Head of caudate nucleus (tissue), 42 donors: ENCODE measurements around the gene NDUFS5.
"Not testable (repeated sequence)": the region's sequence is repeated elsewhere in the genome, so short reads cannot be mapped to it uniquely, and the experiment has no call there.

Experiments
- DNase-seq, 42 donors: peaks; one replicate each; pipeline versions ENCODE4 v3.0.0 to v3.0.0-alpha.2; 2020 to 2021; ENCODE audit warnings: mixed read lengths in 7 of 42
- intact Hi-C: fragments of 100-400 bp; cut with DNase I; formaldehyde crosslinking; loops from one replicate; pipeline ENCODE4 v1.15.0; 2022

NDUFS5 gene

DNA sequence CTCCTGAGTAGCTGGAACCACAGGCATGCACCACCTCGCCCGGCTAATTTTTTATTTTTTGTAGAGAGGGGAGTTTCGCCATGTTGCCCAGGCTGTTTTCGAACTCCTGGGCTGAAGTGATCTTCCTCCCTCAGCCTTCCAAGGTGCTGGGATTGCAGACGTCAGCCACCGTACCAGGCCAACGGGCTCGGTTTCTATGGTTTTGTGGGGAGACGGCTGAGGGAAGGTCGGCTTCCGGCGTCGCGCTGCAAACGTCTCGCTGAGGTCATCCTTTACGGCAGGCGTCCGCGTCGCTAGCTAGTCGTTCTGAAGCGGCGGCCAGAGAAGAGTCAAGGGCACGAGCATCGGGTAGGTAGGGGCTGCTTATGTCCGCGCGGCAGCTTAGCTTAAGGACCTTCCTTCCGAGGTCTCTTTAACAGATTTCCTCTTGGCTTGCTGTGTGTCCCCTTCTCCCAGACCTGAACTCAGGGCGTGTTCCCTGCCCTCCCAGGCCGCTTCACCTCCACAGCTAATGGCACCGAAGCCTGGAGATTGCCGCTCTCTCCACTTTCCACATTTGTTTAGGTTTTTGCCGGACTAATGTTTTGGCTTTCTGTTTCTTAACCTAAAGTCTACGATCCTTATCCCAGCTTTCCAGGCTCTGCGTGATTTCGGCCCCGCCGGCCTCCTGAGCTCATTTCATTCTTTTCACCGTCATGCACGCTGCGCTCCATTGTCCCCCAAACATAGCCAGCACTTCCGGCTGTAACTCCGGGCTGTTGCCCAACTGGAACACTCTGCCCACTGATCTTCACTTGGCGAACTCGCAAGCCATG, at the start of gene NDUFS5:
Gene NDUFS5 (plus strand): TSS at position 300 of the 815 bp plus-strand sequence. CDS start 2,375 bp downstream, outside the sequence.
- peak; percentile 80 to 96 (median 91) for DNase-seq

DNA sequence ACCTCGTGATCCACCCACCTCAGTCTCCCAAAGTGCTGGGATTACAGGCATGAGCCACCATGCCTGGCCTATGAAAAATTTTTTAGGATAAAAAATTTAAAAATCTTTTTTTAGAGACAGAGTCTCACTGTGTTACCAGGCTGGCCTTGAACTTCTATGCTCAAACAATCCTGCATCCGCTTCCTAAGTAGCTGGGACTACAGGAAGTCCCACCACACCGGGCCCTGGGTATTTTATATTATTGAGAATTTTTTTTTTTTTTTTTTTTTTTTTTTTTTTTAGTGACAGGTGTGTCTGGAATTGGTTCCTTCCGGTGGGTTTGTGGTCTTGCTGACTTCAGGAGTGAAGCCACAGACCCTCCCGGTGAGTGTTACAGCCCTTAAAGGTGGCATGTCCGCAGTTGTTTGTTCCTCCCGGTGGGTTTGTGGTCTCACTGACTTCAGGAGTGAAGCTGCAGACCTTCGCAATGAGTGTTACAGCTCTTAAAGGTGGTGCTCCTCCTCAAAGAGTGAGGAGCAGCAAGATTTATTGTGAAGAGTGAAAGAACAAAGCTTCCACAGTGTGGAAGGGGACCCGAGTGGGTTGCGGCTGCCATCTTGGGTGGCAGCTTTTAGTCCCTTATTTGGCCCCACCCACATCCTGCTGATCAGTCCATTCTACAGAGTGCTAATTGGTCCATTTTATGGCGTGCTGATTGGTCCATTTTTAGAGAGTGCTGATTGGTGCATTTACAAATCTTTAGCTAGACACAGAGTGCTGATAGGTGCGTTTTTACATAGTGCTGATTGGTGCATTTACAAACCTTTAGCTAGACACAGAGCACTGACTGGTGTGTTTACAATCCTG, 48.5 kb upstream of the NDUFS5 start:
- intact Hi-C loops = not testable (repeated sequence)

More for the DNA sequence above, at the start of gene NDUFS5:
- intact Hi-C loops = no loop called here

DNA sequence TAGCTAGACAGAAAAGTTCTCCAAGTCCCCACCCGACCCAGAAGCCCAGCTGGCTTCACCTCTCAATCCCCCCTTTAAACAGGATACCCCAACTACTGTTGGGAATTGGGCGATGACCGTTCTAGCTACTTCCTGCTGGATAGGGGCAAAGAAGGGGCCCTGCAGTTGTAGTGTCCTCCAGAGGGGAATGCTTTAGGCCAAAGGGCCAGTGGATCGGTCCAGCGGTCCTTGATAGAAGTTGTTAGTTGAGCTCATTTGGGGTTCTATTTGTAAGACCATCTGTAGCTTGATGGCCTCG, 48.0 kb upstream of the NDUFS5 start:
- intact Hi-C loops, DNase-seq: not testable (repeated sequence)

More for the DNA sequence above, 48.5 kb upstream of the NDUFS5 start:
- not testable (repeated sequence) for DNase-seq

DNA sequence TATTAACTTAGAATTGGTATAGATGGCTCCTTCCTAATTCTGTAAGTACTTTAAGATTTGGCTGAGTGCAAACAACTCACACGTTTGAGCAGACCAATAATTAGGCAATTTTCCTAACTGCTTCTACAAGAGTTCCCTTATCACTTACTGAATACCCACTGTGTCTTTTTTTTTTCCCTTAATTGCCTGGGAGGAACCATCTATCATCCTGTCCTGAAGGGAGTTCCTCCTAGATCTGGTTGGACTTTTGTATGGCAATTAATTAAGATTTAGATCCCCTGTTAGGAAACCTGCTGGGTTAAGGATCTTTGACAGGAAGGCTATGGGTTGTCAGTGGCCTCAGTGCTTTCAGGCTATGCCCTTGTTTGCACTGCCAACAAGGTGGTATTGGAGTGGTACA, 46.8 kb upstream of the NDUFS5 start:
- intact Hi-C loops = not testable (repeated sequence)

DNA sequence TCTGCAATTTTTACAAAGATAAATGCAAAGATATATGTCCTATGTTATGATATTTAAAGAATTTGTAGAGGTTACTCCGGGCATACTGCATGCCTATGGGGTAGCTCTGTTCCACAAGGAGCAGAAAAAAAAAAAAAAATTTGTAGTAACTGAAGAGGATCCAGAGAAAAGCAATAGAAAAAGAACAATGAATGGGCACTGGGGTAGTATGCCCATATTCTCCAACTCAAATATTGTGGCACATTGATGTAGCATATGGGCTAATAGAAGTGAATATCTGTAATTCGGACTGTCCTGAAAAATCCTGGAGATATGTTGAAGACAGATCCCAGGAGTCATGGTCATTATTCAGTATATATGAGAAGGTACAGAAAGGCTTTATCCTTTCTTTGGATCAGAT, 36.2 kb upstream of the NDUFS5 start:
- intact Hi-C loops = loop anchor here (10.0 kb wide), 1 partner anchor 115 kb away; the partner anchor contains the start of gene MYCBP
- DNase-seq = no peak

More for the DNA sequence above, 46.8 kb upstream of the NDUFS5 start:
- not testable (repeated sequence) for DNase-seq

DNA sequence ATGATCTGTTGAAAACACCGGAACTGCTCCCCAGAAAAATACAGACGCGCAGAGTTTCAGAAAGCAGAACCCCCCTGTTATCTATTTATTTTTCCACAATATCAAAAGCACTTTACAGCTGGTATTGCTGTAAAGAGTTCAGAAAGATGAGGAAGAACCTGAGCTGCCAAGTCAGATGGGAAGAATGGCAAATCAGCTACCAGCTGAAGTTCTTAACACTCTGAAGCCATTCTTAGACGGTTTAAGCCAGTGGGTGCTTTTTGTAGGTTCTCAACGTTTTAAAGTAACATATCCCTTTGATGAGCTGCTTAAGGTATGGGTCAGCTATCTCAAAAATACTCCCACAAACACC, 35.8 kb upstream of the NDUFS5 start:
- intact Hi-C loops = loop anchor here (10.0 kb wide), 1 partner anchor 116 kb away; the partner anchor contains the start of gene MYCBP
- DNase-seq = peak in 5 of 42 donors; percentile 2 to 17 (median 12)

DNA sequence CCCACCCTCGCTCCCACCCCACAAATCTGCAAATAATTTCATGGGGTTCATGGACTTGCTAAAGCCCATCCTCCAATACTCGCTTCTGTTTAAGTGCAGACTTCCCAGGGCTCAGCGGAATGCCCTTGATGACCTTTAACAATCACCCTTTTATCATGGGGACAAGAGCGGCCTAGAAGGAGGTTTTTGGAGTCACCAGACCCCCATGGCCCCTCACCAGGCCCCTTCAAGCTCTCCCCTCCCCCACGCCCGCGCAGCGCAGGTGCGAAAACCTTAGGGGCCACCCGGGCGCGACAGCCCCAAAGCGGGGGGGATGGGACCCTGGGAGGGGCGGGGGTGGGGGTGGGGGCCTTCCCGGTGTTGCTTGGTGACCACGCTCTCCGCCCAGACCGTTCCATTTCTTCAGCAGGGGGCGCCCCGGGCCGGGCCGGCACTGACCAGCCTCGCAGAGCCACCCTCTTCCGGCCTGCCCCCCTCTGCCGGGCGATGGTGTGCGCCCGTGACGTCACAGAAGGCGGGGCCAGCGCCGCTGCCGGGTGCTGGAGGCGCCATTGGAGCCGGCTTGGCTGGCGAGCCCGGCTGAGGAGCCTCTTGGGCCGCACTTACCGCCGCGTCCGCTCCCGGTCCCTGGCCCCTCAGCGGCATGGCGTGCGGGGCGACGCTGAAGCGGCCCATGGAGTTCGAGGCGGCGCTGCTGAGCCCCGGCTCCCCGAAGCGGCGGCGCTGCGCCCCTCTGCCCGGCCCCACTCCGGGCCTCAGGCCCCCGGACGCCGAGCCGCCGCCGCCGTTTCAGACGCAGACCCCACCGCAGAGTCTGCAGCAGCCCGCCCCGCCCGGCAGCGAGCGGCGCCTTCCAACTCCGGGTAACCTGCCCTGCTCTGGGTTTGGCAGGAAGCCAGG, 35.2 kb upstream of the NDUFS5 start, which contains the start of gene AKIRIN1:
Gene AKIRIN1 (plus strand): TSS at position 539 of the 900 bp plus-strand sequence. CDS start 105 bp downstream, at position 644.
- peak; percentile 91 to 100 (median 98) for DNase-seq
- intact Hi-C loops = loop anchor here (10.0 kb wide), 1 partner anchor 116 kb away; the partner anchor contains the start of gene MYCBP

DNA sequence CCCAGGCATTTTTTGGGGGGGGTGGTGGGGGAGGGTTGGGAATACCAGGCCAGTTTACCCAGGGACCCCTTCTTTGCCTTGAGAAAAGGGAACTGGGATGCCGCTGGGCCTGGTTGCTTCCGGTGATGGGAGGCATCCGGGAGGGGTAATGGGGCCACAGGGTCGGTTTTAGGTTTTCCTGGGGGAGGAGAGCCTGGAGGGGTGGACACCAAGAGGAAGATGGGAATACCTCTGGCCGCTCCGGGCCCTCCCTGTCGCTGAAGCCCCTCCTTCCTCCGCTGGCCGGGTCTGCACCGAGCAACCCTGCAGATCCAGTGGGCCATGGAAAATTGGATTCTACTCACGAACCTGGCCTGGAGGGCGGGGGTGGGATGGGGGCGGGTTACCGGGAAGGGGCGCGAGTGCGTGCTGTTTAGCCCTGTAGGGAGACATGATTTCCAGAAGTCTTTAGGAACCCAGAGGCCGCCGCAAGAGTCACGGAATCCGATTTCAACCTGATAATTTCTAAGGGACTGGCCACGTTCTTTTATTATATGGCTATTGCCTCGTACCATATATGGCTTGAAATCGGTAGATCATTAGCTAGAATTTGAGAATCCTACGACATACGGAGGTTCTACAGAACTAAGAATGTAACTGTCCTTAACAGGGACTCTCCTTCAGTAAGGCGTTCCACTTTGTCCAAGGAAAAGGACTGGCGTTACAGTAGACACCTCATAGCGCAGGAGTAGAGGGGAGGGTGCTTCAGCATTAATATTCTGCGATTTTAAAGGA, 34.3 kb upstream of the NDUFS5 start:
- intact Hi-C loops = loop anchor here (10.0 kb wide), 1 partner anchor 117 kb away; the partner anchor contains the start of gene MYCBP
- peak in 39 of 42 donors; percentile 6 to 65 (median 32) for DNase-seq

DNA sequence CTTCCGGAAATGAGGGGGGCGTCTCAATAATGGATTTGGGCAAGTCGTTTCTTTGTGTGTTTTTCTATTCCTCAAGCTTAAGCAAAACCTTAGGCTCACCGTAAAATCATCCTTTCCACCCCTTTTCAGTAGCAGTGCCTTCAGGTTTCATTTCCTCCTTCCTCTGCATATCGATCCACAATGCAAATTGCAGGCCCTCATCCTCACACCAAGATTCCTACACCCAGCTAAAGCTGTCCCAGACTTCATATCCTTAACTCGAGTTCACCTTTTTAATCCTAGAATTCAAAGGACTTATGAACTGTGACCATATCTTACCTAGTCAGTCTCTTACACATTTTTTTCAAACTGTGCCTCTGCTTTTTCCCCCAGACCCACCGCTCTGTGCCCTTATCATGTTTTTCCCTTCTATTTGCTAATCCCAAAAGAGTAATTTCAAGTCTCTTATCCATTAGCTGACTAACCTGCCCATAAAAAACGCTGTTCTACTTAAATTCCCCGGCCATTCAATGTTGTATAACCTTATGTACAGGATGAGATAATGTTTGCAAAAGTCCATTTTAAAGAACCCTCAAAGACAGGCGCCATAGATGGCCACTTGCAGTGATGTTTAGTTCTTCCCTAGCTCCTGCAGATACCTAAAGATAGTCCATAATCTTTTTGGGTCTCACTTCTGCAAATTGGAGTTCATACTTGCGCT, 33.6 kb upstream of the NDUFS5 start:
- peak in 1 of 42 donors; percentile 5 for DNase-seq
- intact Hi-C loops = loop anchor here (10.0 kb wide), 1 partner anchor 118 kb away; the partner anchor contains the start of gene MYCBP

DNA sequence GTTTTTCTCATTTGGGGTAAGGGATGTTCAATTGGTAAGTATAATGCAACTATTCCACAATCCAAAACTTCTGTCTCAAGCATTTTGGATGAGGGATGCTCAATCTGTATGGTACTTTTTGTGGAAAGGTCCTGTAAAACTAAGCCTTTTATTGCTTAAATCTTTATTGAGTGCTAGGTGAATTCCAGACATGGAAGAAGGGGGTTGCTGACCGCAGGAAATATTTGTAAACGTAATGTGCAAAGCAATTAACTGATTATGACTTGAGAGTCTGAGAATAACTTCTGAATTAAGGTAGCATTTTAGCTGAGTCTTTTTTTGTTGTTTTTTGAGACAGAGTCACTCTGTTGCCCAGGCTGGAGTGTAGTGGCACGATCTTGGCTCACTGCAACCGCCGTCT, 32.0 kb upstream of the NDUFS5 start:
- DNase-seq = no peak
- intact Hi-C loops = loop anchor here (10.0 kb wide), 1 partner anchor 119 kb away; the partner anchor contains the start of gene MYCBP

DNA sequence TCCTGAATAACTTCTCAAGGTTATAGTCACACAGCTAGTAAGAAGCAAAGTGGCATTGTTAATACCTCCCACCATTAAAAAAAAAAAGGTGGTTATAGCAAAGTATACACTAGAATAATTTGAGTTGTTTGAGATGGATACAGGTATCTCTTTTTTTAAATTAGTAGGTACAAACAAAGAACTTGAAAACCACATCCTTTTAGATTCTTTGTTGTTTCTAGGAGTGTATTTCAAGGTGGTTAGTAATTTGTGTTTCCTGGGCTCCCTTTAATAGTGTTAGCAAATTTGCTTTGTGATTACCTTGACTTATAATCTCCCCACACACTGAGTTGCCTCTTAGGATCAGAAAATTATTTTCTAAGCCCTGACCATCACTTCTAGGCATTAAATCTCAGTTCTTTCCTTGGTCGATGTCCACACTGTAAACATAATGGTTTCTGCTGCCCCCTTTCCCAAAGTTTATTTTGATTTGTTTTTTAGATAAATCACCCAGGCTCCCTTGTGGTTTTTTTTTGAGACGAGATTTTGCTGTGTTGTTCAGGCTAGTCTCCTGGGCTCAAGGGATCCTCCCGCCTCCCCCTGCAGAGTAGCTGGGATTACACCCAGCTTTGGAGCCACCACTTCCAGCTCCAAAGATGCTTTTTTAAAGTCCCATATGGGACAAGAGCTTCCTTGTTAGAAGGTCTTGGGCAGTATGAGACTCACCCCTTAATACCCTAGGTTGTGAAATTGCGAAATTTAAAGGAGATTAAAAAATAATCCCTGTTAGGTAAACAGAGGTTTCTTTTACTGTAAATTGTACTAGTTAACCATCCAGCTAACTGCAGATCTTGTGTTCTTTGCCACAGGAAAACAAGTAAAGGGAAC, 28.9 kb upstream of the NDUFS5 start:
- intact Hi-C loops = loop anchor here (10.0 kb wide), 1 partner anchor 122 kb away; the partner anchor contains the start of gene MYCBP
- DNase-seq = peak in 2 of 42 donors; percentile 28 to 53

DNA sequence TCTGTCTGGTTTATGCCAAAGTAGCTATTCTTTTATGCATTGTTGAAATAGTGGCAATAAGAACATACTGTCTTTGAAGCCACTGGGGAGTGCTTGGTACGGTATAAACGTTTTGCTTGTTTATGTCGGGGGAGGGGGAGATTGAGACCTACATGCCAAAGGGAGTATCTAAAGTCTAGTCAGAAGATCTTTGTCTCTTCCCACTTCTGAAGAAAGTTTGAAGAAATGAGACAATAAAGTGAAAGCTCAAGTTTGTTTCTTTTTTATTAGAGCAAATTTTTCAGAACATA, 28.3 kb upstream of the NDUFS5 start:
- intact Hi-C loops = loop anchor here (10.0 kb wide), 1 partner anchor 123 kb away; the partner anchor contains the start of gene MYCBP

DNA sequence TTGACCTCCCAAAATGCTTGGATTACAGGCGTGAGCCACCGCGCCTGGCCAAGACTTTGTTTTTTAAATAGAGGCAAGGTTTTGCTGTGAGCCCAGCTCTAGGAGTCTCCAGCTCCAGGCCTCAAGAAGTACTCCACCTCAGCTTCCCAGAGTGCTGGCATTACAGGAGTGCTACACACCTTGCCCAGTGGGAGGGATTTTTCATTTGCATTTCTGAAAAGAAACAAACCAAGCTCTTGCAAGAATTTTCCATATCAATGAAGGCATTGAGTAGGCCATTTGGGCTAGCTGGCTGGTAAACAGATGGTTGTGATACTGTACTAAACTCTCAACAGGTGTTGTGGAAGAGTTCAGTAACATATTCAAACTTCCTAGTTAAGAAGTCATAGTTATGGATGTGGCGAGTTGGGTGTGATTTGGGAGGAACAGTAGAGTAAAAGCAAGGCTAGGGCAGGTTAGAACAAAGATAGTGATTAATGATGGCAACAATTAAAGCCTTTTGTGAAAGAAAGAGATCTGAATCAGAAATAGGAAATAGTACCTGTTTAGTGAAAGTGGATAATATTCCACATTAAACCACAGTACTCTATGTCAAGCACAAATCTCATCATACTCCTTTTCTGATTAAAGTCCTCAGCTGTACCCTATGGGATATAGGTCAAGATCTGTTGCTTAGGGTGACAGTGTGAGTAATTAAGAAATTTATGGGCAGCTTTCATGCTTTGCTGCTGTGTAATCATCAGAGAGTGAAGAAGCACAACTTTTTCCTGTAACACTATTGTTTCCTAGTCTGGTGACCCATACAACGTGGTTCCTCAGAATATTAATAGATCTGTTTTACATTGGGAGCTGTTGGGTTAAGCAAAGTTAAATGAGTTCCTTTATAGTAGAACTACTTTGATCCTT, 24.4 kb upstream of the NDUFS5 start:
- intact Hi-C loops = no loop called here
- no peak for DNase-seq

More for the DNA sequence above, 28.3 kb upstream of the NDUFS5 start:
- no peak for DNase-seq

DNA sequence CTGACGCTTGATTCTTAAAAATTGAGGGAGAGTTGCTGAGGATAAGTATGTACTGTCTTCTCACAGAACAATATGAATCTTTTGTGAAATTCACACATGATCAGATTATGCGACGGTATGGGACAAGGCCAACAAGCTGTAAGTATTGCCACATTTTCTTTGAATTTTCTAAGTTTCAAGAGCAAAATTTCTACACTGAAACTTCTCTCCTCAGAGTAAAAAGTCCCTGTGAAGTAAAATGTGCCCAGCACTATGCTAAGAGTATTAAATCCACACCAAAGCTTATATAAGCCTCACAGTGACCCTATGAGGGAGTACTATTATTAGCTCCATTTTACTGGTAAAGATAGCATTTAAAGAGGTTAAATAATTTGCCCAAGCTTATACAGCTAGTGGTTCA, 22.9 kb upstream of the NDUFS5 start:
- intact Hi-C loops = no loop called here
- DNase-seq = no peak

DNA sequence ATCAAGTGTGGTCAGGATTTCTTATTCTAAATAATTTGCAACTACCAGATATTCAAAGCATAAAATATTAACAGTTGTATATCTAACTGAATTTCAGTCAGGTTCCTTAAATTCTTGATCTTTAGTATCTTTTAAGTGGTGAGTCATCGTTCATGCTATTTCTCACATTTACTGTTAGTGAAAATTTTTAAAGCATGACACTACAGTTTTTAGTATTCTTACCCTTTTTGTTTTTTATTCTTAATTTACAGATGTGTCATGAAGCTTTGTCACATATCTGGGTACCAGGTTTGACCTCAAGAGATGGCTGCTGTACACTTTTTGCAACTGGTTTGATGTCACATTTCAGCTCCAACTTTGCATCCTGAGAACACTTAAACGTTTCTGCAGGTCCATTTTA, 22.4 kb upstream of the NDUFS5 start:
- DNase-seq = no peak
- intact Hi-C loops = no loop called here
